MM.1S (cell line): ENCODE measurements around the gene LMCD1.

Experiments used
- EZH2 ChIP-seq: fragments of 300-600 bp; sonication (generic); optimal IDR thresholded peaks from 2 replicates; pipeline ENCODE3; 2017; ENCODE audit warnings: low read depth, mild to moderate bottlenecking, antibody characterized with exemption, low read length, mixed read lengths
- EZH2phosphoT487 ChIP-seq: fragments of 300-600 bp; sonication (generic); IDR thresholded peaks from 2 replicates; pipeline ENCODE4 v1.6.1; 2018; ENCODE audit warnings: antibody characterized with exemption, low read length
- TF ChIP-seq, protein P1 (sequence below): fragments of 300-600 bp; sonication (generic); IDR thresholded peaks from 2 replicates; pipeline ENCODE4 v1.5.1; 2016; ENCODE audit warnings: antibody characterized with exemption, low read length, mixed read lengths

DNA sequence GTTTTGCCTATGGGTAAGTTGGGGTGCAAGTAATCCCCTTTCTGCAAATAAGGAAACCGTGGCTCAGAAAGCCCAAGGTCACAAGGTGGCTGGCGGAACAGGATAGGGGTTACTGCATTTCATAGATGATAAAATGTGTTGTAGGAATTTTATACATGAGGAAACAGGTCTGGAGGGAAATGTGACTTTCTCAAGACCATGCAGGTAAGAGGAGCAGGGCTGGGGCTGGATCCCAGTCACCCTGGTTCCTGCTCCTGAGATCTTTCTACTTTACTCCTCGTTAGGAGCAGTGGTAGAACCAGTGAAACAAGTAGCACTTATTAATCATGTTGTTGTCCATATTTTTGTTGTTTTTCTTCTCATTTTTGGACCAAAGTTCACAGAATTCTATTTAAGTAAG is 79.8 kb downstream of the LMCD1 start:
- TF ChIP-seq EZH2: no peak
- TF ChIP-seq, protein P1, sequence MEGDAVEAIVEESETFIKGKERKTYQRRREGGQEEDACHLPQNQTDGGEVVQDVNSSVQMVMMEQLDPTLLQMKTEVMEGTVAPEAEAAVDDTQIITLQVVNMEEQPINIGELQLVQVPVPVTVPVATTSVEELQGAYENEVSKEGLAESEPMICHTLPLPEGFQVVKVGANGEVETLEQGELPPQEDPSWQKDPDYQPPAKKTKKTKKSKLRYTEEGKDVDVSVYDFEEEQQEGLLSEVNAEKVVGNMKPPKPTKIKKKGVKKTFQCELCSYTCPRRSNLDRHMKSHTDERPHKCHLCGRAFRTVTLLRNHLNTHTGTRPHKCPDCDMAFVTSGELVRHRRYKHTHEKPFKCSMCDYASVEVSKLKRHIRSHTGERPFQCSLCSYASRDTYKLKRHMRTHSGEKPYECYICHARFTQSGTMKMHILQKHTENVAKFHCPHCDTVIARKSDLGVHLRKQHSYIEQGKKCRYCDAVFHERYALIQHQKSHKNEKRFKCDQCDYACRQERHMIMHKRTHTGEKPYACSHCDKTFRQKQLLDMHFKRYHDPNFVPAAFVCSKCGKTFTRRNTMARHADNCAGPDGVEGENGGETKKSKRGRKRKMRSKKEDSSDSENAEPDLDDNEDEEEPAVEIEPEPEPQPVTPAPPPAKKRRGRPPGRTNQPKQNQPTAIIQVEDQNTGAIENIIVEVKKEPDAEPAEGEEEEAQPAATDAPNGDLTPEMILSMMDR: no peak
- no peak for TF ChIP-seq EZH2phosphoT487
